HUES48 (cell line): ENCODE data around the gene CLIC3.

Experiments
- H3K27ac ChIP-seq: one replicate; pipeline ENCODE4 v1.7.0; 2013; ENCODE audit warnings: low read depth, low read length, inconsistent platforms
- H3K27me3 ChIP-seq: 2 replicates; pipeline ENCODE4 v1.6.1; 2013; ENCODE audit warnings: mild to moderate bottlenecking, low read length; ENCODE audit not compliant: control insufficient read depth, insufficient read depth
- H3K36me3 ChIP-seq: 2 replicates; pipeline ENCODE4 v1.6.1; 2013; ENCODE audit warnings: low read length; ENCODE audit not compliant: control insufficient read depth, insufficient read depth
- H3K4me1 ChIP-seq: 2 replicates; pipeline ENCODE4 v1.6.1; 2013; ENCODE audit warnings: mild to moderate bottlenecking, low read length; ENCODE audit not compliant: control insufficient read depth, insufficient read depth
- H3K4me3 ChIP-seq: 2 replicates; pipeline ENCODE4 v1.5.1; 2013; ENCODE audit warnings: mild to moderate bottlenecking, low read depth, low read length
- H3K9ac ChIP-seq: 2 replicates; pipeline ENCODE4 v1.6.1; 2013; ENCODE audit warnings: mild to moderate bottlenecking, low read depth, low read length, moderate library complexity
- H3K9me3 ChIP-seq: 2 replicates; pipeline ENCODE4 v1.6.1; 2013; ENCODE audit warnings: low read length; ENCODE audit not compliant: control insufficient read depth, insufficient read depth

CLIC3 gene

DNA sequence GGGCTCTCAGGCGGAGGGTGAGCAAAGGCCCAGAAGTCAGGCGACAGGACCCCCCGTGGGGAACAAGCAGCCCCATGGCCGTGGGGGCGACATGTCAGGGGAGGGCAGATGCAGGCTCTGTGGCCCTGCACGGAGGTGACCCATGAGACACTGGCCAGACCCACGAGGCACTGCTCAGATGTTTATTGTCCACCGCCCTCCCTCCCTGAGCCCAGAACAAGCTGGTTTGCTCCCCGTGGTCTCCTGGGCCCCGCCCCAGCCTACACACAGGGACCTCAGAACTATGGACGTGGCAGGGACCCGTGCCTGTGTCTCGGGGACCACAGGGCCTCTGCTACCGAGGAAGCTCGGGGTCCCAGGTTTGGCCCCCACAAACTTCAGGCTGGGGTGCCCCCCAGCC lies 33.6 kb upstream of the CLIC3 start:
- Histone ChIP-seq H3K9me3 (no peaks in the 10 kb centered on the region), H3K4me1 (0 out of 2 replicates have a peak, but pooled peaks cover 2% of the 10 kb centered on the region), H3K27ac (no peak overlapping the region), H3K36me3 (no peaks in the 10 kb centered on the region), H3K9ac (no peak overlapping the region), H3K4me3 (no peak overlapping the region), H3K27me3 (peaks cover 24% of the 10 kb centered on the region)

DNA sequence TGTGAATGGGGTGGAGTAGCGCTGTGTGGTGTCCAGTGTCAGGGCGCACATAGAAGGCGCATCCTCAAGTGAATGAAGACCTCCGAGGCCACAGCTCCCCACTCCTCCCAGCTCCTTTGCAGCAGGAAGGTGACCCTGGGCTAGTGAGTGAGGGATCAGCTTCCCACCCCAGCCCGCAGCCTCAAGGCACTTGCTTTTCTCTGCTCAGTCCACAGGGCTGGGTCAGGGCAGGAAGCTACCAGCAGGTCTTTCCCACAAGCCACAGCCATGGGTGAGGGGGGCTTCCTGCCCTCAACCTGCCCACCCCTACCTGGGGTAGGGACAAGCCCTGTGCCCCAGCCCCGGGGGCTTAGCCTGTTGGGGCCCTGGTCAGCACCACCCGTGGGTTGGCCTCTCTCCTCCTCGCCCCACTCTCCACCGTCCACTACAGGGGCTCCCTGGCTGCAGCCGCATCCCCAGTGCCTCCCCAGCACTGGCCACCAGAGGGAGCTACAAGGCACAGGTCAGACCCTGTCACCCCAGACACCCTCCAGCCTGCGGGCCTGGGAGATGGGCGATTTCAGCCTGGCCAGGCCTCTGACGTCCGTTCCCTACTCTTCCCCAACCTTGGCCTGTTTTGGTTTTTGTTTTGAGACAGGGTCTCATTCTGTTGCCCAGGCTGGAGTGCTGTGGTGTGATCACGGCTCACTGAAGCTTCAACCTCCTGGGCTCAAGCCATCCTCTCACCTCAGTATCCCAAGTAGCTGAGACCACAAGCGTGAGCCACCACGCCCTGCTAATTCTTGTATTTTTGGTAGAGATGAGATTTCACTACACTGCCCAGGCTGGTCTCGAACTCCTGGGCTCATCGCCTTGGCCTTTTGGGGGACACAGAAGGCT lies 32.9 kb upstream of the CLIC3 start:
- 0 out of 2 replicates have a peak, but pooled peaks cover 2% of the 10 kb centered on the region for H3K4me1 ChIP-seq
- no peaks in the 10 kb centered on the region for H3K9me3 ChIP-seq
- peaks cover 24% of the 10 kb centered on the region for H3K27me3 ChIP-seq
- no peak overlapping the region for H3K27ac ChIP-seq
- peak overlapping the region; percentile 61; the same call in 1 of the 2 replicates for H3K4me3 ChIP-seq
- H3K9ac ChIP-seq: no peak overlapping the region
- H3K36me3 ChIP-seq: no peaks in the 10 kb centered on the region

DNA sequence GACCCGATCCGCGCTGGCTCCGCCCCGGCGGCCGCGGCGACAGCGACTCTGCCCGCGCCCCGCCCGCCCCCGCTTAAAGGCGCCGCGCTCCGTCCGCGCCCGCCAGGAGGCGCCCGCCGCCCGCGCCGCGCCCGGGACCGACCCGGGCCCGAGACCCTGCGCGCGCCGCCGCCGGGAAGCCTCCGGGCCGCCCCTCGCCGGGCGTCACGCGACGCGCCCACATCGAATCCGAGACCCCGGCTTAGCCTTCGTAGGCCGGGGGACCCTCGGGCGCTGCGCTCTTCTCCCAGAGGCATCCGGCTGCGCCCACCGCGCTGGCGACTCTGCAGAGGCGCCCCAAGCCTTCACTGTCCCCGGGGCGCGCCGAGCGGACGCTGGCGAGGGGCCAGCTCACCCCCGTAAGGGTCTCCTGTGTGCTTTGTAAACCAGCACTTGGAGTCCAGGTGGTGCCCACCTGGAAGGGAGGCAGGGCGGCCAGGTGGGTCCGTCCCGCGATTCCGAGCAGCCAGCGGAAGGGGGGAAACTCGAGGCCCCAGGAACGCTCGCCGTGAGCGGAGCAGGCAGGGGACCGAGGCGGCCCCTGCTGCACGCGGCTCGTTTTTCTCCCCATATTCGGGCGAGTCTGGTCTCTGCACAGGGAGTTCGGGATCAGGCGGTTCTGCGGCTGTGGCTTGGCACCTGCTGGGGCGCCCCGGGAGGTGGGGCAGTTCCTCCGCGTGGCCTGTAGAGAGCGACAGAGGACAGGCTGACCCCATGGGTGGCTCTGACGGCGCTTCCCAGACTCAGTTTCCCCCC lies 32.1 kb upstream of the CLIC3 start:
- no peak overlapping the region for H3K9ac ChIP-seq
- H3K4me1 ChIP-seq: 0 out of 2 replicates have a peak, but pooled peaks cover 2% of the 10 kb centered on the region
- H3K27ac ChIP-seq: no peak overlapping the region
- H3K27me3 ChIP-seq: peaks cover 24% of the 10 kb centered on the region
- no peaks in the 10 kb centered on the region for H3K36me3 ChIP-seq
- H3K9me3 ChIP-seq: no peaks in the 10 kb centered on the region
- H3K4me3 ChIP-seq: peak overlapping the region; percentile 61

DNA sequence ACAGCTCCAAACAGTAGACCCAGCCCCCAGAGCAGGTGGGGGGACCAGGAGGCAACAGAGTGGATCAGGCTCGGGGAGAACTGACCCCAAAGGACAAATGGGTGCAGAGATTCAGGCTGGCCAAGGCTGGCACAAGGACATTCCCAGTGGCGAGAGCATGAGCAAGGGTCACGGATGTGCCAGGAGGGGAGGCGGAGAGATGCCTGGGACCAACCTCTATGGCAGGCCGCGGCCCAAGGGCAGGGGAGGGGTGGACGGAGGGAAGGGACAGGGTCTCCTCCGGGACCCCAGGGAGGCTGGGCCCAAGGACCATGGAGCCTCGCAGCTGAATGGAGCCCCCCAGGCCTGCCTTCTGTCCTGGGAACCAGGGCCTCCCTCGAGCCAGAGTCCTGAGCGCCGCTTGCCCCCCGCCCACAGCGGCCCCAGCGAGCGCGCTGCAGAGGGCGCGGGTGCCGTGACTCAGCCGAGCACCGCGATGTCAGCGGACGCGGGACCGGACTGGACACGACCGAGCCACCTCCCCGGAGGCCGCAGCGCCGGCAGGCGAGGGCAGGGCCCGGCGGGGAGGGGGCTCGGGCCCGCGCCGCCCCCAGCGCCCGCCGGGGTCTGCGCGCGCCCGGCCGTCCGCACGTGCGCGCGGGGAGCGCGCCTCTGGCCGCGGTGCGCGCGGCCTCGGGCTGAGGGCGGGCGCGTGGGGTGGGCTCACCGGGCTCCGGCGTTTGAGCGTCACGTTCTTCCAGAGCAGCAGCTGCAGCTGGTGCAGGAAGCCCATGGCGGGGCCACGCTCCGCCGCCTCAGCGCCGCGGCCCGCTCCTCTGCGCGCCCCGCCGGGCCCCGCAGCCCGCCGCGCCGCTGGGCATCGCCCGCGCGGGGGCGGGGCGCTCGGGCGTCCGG lies 31.2 kb upstream of the CLIC3 start, which contains the start of gene ABCA2:
Gene ABCA2, minus strand, starts transcription at position 869 of the 894 bp plus-strand sequence. Its CDS starts 97 bp downstream, at position 772.
- no peak within 1 kb of the TSS for H3K27ac ChIP-seq
- no peaks in the 10 kb centered on the region for H3K9me3 ChIP-seq
- H3K27me3 ChIP-seq: peaks cover 24% of the 10 kb centered on the region
- peak within 1 kb of the TSS; percentile 61 for H3K4me3 ChIP-seq
- H3K4me1 ChIP-seq: 0 out of 2 replicates have a peak, but pooled peaks cover 2% of the 10 kb centered on the region
- no peak within 1 kb of the TSS for H3K9ac ChIP-seq
- H3K36me3 ChIP-seq: no peaks in the 10 kb centered on the region

DNA sequence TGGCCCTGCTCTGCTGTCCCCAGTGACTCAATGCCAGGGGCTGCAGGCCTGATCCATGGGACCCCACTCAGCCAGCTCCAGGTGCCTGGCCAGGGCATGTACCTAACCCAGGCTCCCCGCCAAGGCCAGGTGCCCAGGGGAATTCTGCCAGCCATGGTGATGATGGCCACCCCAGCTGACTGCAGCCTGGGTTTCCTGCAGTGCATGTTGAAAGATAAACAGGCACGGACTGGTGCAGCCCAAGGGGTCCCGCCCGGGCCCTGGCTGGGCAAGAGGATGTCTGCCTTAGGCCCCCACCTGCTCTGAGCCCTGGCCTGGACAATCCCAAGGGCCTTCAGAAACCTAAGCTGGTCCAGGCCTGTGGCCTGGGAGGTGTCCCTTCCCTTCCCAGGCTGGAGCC lies 30.5 kb upstream of the CLIC3 start:
- Histone ChIP-seq H3K9me3 (no peaks in the 10 kb centered on the region), H3K27ac (no peak overlapping the region), H3K4me1 (0 out of 2 replicates have a peak, but pooled peaks cover 2% of the 10 kb centered on the region), H3K36me3 (no peaks in the 10 kb centered on the region), H3K27me3 (peaks cover 24% of the 10 kb centered on the region), H3K4me3 (no peak overlapping the region), H3K9ac (no peak overlapping the region)

DNA sequence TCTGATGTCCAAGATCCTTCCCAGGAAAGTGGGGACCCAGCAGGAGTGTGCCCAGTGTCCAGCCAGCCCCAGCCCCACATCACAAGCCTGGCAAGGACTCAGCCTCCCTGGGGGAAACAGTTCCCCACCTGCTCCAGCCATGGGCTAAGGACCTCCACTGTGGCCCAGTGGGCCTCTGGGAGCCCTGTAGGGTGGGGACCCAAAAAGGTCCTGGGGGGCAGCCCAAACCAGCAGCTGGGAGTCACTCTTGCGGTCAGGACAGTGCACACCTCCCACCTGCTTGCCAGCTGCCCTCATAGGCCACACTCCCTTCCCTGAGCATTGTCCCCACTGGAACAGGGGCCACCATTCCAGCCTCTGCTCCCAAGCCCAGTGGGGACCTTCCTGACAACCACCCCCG lies 30.0 kb upstream of the CLIC3 start:
- Histone ChIP-seq H3K27me3 (peaks cover 24% of the 10 kb centered on the region), H3K27ac (no peak overlapping the region), H3K9ac (no peak overlapping the region), H3K36me3 (no peaks in the 10 kb centered on the region), H3K4me1 (0 out of 2 replicates have a peak, but pooled peaks cover 2% of the 10 kb centered on the region), H3K9me3 (no peaks in the 10 kb centered on the region), H3K4me3 (no peak overlapping the region)

DNA sequence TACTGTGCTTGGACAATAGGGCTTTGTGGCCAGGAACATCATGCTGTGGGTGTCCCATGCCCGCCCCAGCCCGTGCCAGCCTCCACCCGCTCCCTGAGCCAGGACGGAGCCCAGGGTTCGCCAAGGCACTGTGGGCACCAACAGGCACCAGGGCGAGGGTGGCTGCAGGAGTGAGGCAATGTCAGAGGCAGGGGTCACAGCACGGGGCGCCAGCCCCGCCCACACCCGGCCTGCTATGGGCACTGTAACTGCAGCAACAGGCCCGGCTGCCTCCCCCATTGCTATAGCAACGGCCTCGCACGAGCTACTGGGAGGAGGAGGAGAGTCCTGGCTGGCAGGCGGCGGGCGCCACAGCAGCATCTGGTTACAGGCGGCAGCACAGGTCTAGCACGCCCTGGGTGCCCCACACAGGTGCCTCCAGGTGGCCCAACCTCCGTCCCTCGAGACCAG lies 29.2 kb upstream of the CLIC3 start:
- no peak overlapping the region for H3K9ac ChIP-seq
- no peak overlapping the region for H3K27ac ChIP-seq
- no peaks in the 10 kb centered on the region for H3K36me3 ChIP-seq
- 0 out of 2 replicates have a peak, but pooled peaks cover 2% of the 10 kb centered on the region for H3K4me1 ChIP-seq
- H3K27me3 ChIP-seq: peaks cover 24% of the 10 kb centered on the region
- H3K9me3 ChIP-seq: no peaks in the 10 kb centered on the region
- H3K4me3 ChIP-seq: no peak overlapping the region

DNA sequence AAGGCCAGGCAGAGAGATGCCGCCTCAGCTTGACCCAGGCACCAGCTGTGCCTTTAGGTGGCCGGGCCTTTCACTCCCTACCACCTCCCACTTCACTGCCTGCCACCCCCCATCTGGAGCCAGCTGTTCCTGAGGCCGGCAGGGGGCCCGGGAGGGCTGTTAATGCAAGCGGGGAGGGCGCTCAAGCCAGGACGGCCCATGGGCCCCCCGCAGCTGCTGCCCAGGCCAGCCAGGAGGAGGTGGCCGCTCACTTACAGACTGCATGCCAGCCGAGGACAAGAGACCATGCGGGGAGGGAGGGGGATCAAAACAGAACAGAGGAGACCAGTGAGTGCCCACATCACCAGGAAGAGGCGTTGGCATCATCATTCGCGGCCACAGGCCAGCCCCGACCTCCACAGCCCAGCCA lies 27.2 kb upstream of the CLIC3 start:
- no peak overlapping the region for H3K27ac ChIP-seq
- no peaks in the 10 kb centered on the region for H3K9me3 ChIP-seq
- H3K36me3 ChIP-seq: no peaks in the 10 kb centered on the region
- 0 out of 2 replicates have a peak, but pooled peaks cover 2% of the 10 kb centered on the region for H3K4me1 ChIP-seq
- no peak overlapping the region for H3K4me3 ChIP-seq
- peaks cover 17% of the 10 kb centered on the region for H3K27me3 ChIP-seq
- H3K9ac ChIP-seq: no peak overlapping the region

DNA sequence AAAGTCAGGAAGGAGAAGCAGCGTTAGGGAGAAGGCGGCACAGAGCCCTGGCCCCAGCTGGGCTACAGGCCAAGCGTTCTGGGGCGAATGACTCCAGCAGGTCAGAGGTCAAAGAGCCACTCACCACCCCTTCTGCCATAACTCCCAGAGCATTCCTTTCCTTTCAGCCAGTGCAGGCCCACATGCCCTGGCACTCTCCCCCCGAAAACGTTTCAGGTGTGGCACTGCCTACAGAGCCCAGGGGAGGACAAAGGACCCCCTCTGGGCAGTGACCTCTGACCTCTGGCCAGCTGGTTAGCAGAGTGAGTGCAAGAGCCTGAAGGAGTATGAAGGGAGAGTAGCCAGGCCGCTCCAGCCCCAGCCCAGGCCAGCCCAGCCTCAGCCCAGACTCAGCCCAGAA lies 26.8 kb upstream of the CLIC3 start:
- no peaks in the 10 kb centered on the region for H3K36me3 ChIP-seq
- no peaks in the 10 kb centered on the region for H3K4me1 ChIP-seq
- no peak overlapping the region for H3K9ac ChIP-seq
- no peak overlapping the region for H3K4me3 ChIP-seq
- no peaks in the 10 kb centered on the region for H3K9me3 ChIP-seq
- peaks cover 13% of the 10 kb centered on the region for H3K27me3 ChIP-seq
- no peak overlapping the region for H3K27ac ChIP-seq

DNA sequence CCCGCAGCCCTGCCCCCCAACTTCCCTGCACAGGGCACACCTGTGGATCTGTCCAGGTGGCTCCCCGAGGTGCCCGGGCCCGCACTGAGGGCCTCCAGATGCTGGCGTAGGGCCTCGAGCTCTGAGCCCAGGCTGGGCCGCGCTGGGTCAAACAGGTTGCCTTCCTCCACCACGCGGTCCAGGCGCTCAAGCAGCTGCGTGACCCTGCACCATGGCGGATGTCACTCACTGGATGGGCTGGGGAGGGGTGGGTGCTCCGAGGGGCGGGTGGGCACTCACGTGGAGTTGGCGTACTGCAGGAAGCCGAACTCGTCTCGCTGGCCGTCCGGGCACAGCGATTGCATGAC lies 26.3 kb upstream of the CLIC3 start:
- H3K4me3 ChIP-seq: no peak overlapping the region
- peaks cover 13% of the 10 kb centered on the region for H3K27me3 ChIP-seq
- no peaks in the 10 kb centered on the region for H3K9me3 ChIP-seq
- no peaks in the 10 kb centered on the region for H3K4me1 ChIP-seq
- H3K36me3 ChIP-seq: no peaks in the 10 kb centered on the region
- no peak overlapping the region for H3K27ac ChIP-seq
- H3K9ac ChIP-seq: no peak overlapping the region
